HG03460 (cell line): ENCODE data around the gene GPAM.
A peak's percentile ranks its signal among the peaks of the same experiment; 100 is the strongest.
"Not testable (repeated sequence)": the region's sequence is repeated elsewhere in the genome, so short reads cannot be mapped to it uniquely, and the experiment has no call there.

Experiments
- ATAC-seq: cut with Tn5 transposase; IDR thresholded peaks from one replicate; pipeline ENCODE4 v1.9.1; 2021; ENCODE audit not compliant: unreplicated experiment

Gene GPAM

GRCh38 chr10:112216151-112216550 is 32.6 kb upstream of the GPAM start:
- ATAC-seq, result no peak

DNA sequence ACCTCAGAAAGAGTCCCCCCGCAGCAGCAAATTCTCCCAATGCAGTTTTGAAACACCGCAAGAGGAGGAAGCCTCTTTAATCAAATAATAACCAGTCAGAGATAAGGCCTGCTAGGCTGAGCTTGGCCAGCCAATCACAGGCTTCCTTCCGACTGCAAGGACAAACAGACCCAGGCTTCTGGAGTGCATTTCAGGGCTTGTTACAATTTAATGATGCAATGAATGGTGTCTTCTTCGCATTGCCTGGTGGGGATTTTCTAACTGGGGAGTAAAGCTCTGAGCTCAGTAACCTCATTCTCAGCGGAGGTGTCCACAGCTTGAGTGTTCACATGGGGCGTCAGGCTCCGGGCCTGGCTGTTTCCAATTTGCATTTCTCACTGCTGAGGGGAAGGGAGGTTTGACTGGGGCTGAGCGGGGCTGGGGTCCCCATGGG is 31.8 kb upstream of the GPAM start:
- ATAC-seq, result no peak

DNA sequence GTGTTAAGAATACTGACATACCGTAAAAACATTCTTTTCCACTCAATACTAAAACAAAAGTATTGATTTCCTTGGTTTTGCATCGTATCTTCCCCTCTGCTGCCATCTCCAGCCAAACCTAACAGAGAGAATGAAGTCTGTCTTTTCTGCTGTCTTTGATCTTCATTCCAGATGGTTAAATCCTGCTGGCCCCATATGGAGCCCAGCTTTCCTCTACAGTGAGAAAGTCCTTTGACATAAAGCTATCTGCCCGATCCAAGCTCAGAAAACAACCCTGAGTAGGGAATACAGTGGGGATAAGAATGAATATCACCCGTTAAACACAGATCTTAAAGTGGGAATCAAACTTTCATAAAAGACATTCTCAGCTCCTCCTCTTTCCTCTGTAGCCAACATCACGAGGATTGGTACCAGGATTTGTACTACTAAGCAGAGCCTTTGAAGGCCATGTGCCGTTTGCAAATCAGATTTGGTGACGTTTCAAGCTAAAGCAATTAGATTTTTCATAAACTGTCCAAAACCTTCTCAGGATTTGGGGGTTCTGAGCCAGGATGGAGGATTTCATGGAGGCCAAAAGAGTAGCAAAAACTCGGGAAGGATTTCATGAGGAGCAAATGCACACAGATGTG is 30.8 kb upstream of the GPAM start:
- ATAC-seq, result no peak

DNA sequence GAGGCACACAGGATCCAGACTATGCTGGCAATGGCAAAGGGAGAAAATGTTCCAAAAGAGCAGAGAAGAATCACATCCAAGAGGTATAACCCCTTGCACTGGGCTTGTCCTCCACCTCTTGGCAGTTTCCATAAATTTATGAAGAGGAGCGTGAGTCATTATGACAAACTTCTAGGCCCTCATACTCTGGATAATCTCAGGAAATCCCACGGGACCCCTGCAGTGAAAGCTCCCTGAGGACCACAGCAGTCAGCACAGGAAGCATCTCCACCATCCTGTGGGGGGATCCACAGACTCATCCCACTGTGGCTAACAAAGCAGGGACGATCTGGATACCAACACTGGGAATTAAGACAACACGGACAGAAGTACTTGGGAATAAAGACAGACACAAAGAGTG is 30.3 kb upstream of the GPAM start:
- ATAC-seq, result no peak

GRCh38 chr10:112213098-112213823 is 29.7 kb upstream of the GPAM start:
- ATAC-seq, result no peak

DNA sequence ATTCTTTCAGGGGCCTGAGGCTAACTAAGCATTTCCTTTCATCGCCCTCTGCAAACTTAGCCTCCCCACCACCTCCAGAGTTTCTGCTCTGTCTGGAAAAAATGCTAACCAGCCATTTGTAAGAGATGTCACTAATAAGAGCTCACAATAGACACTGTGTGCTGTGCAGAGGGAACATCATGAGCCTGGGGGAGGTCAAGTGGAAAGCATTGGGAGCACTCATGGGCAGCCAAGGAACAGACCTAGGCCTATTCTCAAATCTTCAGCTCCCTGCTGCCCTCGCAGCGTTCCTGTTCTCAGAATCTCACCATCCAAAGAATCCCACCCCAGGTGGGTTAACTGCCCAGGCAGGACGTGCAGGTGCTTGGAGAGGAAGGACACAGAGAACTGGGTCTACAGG is 27.1 kb upstream of the GPAM start:
- no peak for ATAC-seq

DNA sequence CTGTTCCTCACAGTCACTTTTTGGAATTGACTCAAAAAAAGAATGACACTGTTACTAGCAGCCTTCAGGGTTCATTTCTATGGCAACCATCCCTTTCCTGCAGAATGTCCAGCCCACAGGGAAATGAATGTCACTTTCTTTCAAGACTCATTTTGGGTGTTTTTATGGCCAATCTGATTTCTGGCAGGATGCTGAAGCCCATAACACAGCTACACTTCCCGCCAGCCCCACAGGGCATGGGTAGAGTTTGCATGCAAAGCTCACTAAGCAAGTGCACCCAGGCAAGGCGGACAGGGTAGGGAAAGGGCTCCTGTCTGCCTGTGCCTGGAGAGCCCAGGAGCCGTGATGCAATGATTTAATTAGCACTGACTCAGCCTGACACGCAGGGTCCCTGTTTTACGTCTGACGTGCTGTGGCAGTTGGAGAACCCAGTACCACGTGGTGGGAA is 26.1 kb upstream of the GPAM start:
- no peak for ATAC-seq

DNA sequence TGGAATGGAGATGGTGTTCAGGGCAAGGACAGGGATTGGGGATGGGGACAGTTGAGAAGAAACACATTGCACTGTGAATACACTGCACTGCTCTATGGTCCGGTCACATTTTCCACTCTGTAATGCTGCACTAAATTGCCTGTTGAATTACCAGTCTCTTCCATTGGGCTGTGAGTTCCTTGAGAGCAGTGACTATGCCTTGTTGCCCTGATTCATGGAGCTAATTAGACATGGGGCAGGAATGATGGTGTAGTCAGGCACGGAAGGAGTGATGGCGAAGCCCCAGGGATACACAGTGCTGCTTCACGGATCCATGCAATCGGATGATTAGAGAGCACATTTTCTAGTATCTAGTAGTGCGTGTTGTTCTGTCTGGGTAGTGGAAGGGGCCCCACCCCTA is 25.4 kb upstream of the GPAM start:
- no peak for ATAC-seq

DNA sequence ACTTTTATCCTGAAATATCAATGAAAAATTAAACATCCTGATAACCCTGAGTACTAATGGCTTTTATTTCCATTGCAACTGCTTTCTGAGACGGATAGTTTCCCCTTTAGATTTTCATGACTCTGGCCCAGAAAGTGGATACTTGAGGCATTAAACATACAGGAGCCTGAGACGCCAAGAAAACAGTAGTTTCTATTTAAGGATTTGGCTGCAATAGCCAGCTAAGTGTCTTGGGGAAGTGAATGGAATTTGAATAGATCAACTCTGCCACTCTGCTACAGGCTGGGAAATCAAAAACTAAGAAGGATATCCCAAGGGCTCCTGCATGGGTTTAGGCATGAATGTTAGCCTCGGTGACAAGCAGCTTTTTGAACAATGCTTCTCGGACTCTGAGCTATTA is 24.7 kb upstream of the GPAM start:
- no peak for ATAC-seq

GRCh38 chr10:112203328-112204076 is 19.9 kb upstream of the GPAM start:
- peak; percentile 64 for ATAC-seq

- peak; percentile 80 for ATAC-seq
Measured at GRCh38 chr10:112202561-112203241, 19.1 kb upstream of the GPAM start.

DNA sequence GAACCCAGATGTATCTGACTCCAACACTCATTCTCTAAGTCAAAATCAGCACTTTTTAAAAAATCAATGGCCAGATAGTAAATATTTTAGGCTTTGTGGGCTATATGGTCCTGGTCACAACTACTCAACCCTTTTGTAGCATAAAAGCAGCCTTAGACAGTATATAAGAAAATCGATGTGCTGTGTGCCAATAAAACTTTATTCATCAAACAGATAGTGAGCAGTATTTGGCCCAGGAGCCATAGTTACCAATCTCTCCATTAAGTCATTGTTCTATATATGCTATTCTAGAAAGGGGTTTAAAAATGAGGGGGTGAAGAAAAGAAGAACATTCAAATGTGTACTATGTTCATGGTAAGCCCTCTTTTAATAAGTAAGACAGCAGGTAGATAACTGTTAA is 18.5 kb upstream of the GPAM start:
- no peak for ATAC-seq

- ATAC-seq, result no peak
Measured at GRCh38 chr10:112201334-112201733, 17.8 kb upstream of the GPAM start.

GRCh38 chr10:112200259-112200658 is 16.7 kb upstream of the GPAM start:
- not testable (repeated sequence) for ATAC-seq

GRCh38 chr10:112197662-112198061 is 14.1 kb upstream of the GPAM start:
- not testable (repeated sequence) for ATAC-seq

DNA sequence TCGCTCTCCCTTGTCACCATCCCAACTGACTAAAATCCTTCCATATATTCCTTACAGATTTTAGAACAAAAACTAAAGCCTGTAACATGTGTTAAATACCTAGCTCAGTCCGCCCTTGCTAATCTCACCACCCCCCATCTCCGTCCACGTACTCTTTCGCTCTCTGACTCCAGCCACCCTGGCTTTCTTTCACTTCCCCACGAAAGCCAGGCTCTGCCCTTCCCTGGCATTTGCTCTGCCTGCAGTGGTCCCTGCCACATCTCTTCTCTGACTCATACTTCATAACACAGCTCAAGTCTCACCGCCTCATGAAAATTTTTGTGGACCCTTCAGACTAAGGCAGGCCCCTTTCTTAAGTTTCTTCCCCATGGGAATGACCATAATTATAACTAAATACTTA is 11.7 kb upstream of the GPAM start:
- no peak for ATAC-seq

DNA sequence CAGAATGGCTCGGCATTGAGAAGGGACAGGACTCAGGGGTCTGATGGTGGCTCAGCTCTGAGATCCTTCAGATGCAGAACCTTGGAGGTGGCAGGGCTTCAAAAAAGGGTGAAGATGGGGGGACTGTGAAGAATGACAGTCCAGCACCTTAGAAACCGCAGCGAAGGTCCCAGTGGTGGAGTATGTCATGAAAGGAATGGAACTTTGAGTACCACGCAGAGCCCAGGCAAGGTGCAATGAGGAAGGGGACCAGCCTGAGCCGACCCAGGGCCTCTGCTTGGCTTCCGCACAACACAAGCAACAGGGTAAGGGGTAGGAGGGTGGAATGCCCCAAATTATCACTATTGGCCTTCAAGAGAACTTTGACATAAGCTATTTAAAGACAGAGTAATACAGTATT is 8.2 kb upstream of the GPAM start:
- ATAC-seq, result no peak

- no peak for ATAC-seq
Measured at GRCh38 chr10:112191041-112191590, 7.6 kb upstream of the GPAM start.

DNA sequence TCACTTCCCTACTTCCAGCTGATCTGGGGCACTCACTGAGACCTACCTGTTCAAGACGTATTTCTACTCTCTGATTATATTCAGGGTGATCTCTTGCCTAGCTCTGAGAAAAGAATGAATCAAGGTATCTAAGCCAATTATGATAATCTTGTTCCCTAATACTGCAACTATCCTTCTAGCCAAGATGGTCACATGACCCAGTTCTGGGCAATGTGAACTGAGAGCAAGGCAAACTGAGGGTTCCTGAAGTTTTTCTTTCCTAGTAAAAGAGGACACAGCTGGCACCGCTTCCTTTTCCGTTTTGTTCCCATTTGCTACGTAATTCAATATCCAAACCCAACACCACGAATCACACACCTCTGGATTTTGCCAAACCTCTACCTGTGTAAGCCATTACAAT is 5.9 kb upstream of the GPAM start:
- ATAC-seq, result no peak

DNA sequence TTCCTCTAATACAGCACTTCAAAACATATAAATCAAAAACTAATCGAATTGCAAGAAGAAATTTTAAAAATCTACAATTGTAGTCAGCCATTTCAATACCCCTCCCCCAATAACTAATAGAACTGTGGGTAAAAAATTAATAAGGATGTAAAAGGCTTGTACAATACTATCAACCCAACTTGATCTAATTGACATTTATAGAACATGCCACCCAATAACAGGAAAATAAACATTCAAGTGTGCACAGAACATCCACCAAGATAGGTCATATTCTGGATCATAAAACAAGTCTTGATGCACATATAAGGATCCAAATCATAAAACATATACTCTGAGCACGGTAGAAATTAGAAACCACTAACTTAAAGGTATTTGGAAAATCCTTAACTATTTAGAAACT is 4.0 kb upstream of the GPAM start:
- no peak for ATAC-seq

DNA sequence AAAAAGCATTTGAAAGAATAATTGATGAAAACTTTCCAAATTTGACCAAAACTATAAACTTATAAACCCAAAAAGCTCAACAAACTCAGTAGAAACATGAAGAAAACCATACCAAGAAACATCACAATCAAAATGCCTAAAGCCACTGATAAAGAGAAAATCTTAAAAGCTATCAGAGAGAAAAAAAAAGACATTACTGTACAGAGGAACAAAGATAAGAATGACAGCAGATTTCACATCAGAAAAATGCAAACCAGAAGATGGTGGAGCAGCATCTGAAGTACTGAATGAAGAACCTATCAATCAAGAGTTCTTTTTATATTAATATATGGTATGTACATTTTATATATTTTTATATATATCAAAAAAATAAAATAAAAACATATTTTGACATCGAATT is 2.4 kb upstream of the GPAM start:
- no peak for ATAC-seq
